Cardiac fibroblast (primary cell): ENCODE data around the gene APBA2.

ENCODE experiments used
- DNase-seq, 2 donors: peaks; one replicate each; pipeline versions ENCODE4 v3.0.0 to v3.0.0-alpha.2; 2010; ENCODE audit warnings: low read depth in 2 of 2
- H3K4me3 ChIP-seq, 2 donors: replicated peaks in 1 of 2; 1 replicate in 1 of 2; 2 replicates in 1 of 2; pipeline ENCODE4 v1.5.1; 2011; ENCODE audit warnings: low read depth in 2 of 2, low read length in 2 of 2, mild to moderate bottlenecking in 2 of 2, moderate library complexity in 1 of 2
- TF ChIP-seq, protein P1 (sequence below): IDR thresholded peaks from one replicate; pipeline ENCODE4 v1.5.1; 2011; ENCODE audit warnings: low read depth, mild to moderate bottlenecking, low read length, inconsistent platforms

APBA2 gene

GRCh38 chr15:28929200-28929599 is 43.4 kb downstream of the APBA2 start:
- TF ChIP-seq, protein P1, sequence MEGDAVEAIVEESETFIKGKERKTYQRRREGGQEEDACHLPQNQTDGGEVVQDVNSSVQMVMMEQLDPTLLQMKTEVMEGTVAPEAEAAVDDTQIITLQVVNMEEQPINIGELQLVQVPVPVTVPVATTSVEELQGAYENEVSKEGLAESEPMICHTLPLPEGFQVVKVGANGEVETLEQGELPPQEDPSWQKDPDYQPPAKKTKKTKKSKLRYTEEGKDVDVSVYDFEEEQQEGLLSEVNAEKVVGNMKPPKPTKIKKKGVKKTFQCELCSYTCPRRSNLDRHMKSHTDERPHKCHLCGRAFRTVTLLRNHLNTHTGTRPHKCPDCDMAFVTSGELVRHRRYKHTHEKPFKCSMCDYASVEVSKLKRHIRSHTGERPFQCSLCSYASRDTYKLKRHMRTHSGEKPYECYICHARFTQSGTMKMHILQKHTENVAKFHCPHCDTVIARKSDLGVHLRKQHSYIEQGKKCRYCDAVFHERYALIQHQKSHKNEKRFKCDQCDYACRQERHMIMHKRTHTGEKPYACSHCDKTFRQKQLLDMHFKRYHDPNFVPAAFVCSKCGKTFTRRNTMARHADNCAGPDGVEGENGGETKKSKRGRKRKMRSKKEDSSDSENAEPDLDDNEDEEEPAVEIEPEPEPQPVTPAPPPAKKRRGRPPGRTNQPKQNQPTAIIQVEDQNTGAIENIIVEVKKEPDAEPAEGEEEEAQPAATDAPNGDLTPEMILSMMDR: no peak
- DNase-seq: no peak
- no peak overlapping the region for H3K4me3 ChIP-seq

DNA sequence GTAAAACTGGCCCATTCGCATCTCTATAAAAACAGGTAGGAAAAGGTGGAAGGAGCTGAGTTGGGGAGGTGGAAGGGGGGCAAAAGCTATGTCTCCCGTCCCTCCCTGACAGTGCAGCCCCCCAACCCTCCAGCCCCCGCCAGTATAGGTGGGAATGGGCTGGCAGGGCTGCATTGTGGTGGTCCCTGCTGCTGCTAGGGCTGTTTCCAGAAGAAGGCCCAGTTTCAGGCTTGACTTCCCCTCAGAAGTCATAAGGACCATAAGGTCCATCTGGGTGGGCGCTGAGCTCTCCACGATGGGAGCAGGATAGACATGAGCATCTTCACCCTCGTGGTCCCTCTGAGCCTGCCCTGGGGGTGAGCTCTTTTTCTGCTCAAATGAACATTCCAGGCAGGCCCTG is 44.2 kb downstream of the APBA2 start:
- no peak for DNase-seq
- H3K4me3 ChIP-seq: no peak overlapping the region
- TF ChIP-seq, protein P1: no peak

- H3K4me3 ChIP-seq: no peak overlapping the region
- TF ChIP-seq, protein P1: no peak
Observed at GRCh38 chr15:28930476-28931291, 44.9 kb downstream of the APBA2 start.

GRCh38 chr15:28931828-28932227 is 46.1 kb downstream of the APBA2 start:
- no peak overlapping the region for H3K4me3 ChIP-seq
- DNase-seq: no peak
- TF ChIP-seq, protein P1: no peak

More at GRCh38 chr15:28930476-28931291, 44.9 kb downstream of the APBA2 start:
- DNase-seq: no peak

DNA sequence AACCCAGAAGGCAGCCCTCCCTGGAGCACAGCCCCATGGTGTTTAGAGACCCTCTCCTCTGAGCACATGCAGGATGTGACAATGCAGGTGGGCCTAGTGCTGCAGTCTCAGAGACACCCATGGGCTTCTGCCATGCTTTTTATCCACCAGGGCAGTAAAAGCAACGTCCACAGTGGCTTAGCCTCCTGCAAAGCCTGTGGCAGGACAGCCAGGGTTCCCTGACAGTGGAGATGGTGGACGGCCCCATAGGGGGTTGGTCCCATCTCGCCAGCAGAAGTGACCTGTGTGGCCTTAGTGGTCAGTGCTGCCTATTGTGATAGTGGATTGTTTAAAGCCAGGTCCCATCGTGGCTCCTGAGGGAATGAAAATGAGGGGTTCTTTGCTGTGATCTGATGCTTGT is 46.6 kb downstream of the APBA2 start:
- DNase-seq: no peak
- TF ChIP-seq, protein P1: no peak
- no peak overlapping the region for H3K4me3 ChIP-seq

GRCh38 chr15:28933710-28934445 is 48.1 kb downstream of the APBA2 start:
- DNase-seq: peak in 1 of 2 donors; percentile 38
- TF ChIP-seq, protein P1: no peak
- H3K4me3 ChIP-seq: no peak overlapping the region
